SU-DHL-6 (cell line): ENCODE results near the gene ENOX1.

ENCODE experiments used
- CTCF ChIP-seq: fragments of 200-600 bp; sonication (generic); IDR thresholded peaks from one replicate; pipeline ENCODE4 v1.5.1; 2017; ENCODE audit warnings: antibody characterized with exemption, mild to moderate bottlenecking, low read length, moderate library complexity; ENCODE audit not compliant: insufficient read depth, poor library complexity, severe bottlenecking
- EZH2phosphoT487 ChIP-seq: fragments of 200-600 bp; sonication (generic), shearing (Covaris generic); conservative IDR thresholded peaks from 2 replicates; pipeline ENCODE4 v1.6.1; 2018; ENCODE audit warnings: mild to moderate bottlenecking, antibody characterized with exemption, low read length, moderate library complexity, mixed read lengths

GRCh38 chr13:43263047-43263446 lies 523.7 kb downstream of the ENOX1 start:
- TF ChIP-seq CTCF (no peak), EZH2phosphoT487 (no peak)
